Measurements from ENCODE around the gene SPINK7. TPM values are rescaled to one million over a fixed set of nuclear protein-coding genes. Genes with fewer than 3 reads are reported as not detected.
A peak's percentile ranks its signal among the peaks of the same experiment; 100 is the strongest.

SPINK7 gene
- total RNA-seq, 1 experiment from 2014 or later = not detected

- H3K4me2 ChIP-seq = peak overlapping the region; percentile 68
- no peaks in the 10 kb centered on the region for H3K27me3 ChIP-seq (ENCODE audit: insufficient read depth, low read depth)
- no peak overlapping the region; the same call in 1 of the 2 replicates for H3K4me3 ChIP-seq
- peaks cover 24% of the 10 kb centered on the region for H3K4me1 ChIP-seq (replicated peaks; ENCODE audit: insufficient read depth)
- peaks cover 17% of the 10 kb centered on the region for H3F3A ChIP-seq (ENCODE audit: insufficient read depth, low read depth)
- intact Hi-C loops (cut with micrococcal nuclease; ENCODE audit: unreplicated experiment) = loop anchor here (2.0 kb wide), 1 partner anchor 40 kb away; the partner anchor contains the start of gene FBXO38
- TF ChIP-seq CTCF (conservative IDR thresholded peaks at IDR 0.05) (no peak), EZH2 (IDR thresholded peaks at IDR 0.05; ENCODE audit: low read depth) (no peak)
- no peaks in the 10 kb centered on the region for H3K36me3 ChIP-seq (ENCODE audit: low read depth)
- H3K9me3 ChIP-seq (ENCODE audit: insufficient read depth, low read depth) = no peaks in the 10 kb centered on the region
- H3K79me2 ChIP-seq (ENCODE audit: low read depth) = no peaks in the 10 kb centered on the region
- no peak overlapping the region for H2AFZ ChIP-seq
- DNase-seq = peak in 1 of 2 experiments; percentile 74
- ChIA-PET CTCF (no interaction called here), POLR2A (ENCODE audit: unreplicated experiment) (interaction anchor here (0.7 kb wide), 1 partner anchor 654 kb away, joined by 13 read pairs; no protein-coding TSS in a partner anchor)
- H4K20me1 ChIP-seq (ENCODE audit: insufficient read depth) = no peaks in the 10 kb centered on the region
- H3K27ac ChIP-seq = peak overlapping the region; percentile 93
- H3K9me2 ChIP-seq (ENCODE audit: insufficient read depth) = no peaks in the 10 kb centered on the region
- BruUV-seq (replicated peaks) = TSS peak; percentile 82
Measured at GRCh38 chr5:148342371-148343045, 30.3 kb downstream of the SPINK7 start.

- CTCF ChIA-PET = no interaction called here
- intact Hi-C loops (cut with micrococcal nuclease; ENCODE audit: unreplicated experiment) = loop anchor here (2.0 kb wide), 1 partner anchor 40 kb away; the partner anchor contains the start of gene FBXO38
- no peaks in the 10 kb centered on the region for H3K27me3 ChIP-seq (ENCODE audit: insufficient read depth, low read depth)
- H3K27ac ChIP-seq = peak overlapping the region; percentile 93
- peak; percentile 67 to 84 for DNase-seq
- POLR2A ChIA-PET (ENCODE audit: unreplicated experiment) = interaction anchor here (0.7 kb wide), 1 partner anchor 654 kb away, joined by 13 read pairs; no protein-coding TSS in a partner anchor
- BruUV-seq (replicated peaks) = no TSS peak
- peak overlapping the region; percentile 53; the same call in 1 of the 2 replicates for H2AFZ ChIP-seq
- no peaks in the 10 kb centered on the region for H3K9me2 ChIP-seq (ENCODE audit: insufficient read depth)
- no peaks in the 10 kb centered on the region for H3K79me2 ChIP-seq (ENCODE audit: low read depth)
- H3K4me1 ChIP-seq (replicated peaks; ENCODE audit: insufficient read depth) = peaks cover 24% of the 10 kb centered on the region
- no peaks in the 10 kb centered on the region for H3K9me3 ChIP-seq (ENCODE audit: insufficient read depth, low read depth)
- H3K4me3 ChIP-seq = peak overlapping the region; percentile 33; the same call in 1 of the 2 replicates
- H3K36me3 ChIP-seq (ENCODE audit: low read depth) = no peaks in the 10 kb centered on the region
- TF ChIP-seq EZH2 (IDR thresholded peaks at IDR 0.05; ENCODE audit: low read depth) (no peak), CTCF (conservative IDR thresholded peaks at IDR 0.05) (no peak)
- peak overlapping the region; percentile 68 for H3K4me2 ChIP-seq
- peaks cover 17% of the 10 kb centered on the region for H3F3A ChIP-seq (ENCODE audit: insufficient read depth, low read depth)
- H4K20me1 ChIP-seq (ENCODE audit: insufficient read depth) = no peaks in the 10 kb centered on the region
Measured at GRCh38 chr5:148343046-148343407, 30.8 kb downstream of the SPINK7 start.

GRCh38 chr5:148343603-148344487, 31.6 kb downstream of the SPINK7 start:
- POLR2A ChIA-PET (ENCODE audit: unreplicated experiment) = no interaction called here
- H3K9me3 ChIP-seq (ENCODE audit: insufficient read depth, low read depth) = no peaks in the 10 kb centered on the region
- TF ChIP-seq CTCF (conservative IDR thresholded peaks at IDR 0.05) = no peak
- no peak for TF ChIP-seq EZH2 (IDR thresholded peaks at IDR 0.05; ENCODE audit: low read depth)
- H3K79me2 ChIP-seq (ENCODE audit: low read depth) = no peaks in the 10 kb centered on the region
- H4K20me1 ChIP-seq (ENCODE audit: insufficient read depth) = no peaks in the 10 kb centered on the region
- CTCF ChIA-PET = no interaction called here
- peaks cover 24% of the 10 kb centered on the region for H3K4me1 ChIP-seq (replicated peaks; ENCODE audit: insufficient read depth)
- intact Hi-C loops (cut with micrococcal nuclease; ENCODE audit: unreplicated experiment) = loop anchor here (2.0 kb wide), 1 partner anchor 39 kb away; the partner anchor contains the start of gene FBXO38
- H3K4me2 ChIP-seq = peak overlapping the region; percentile 68
- H3K27ac ChIP-seq = peak overlapping the region; percentile 93
- no peaks in the 10 kb centered on the region for H3K27me3 ChIP-seq (ENCODE audit: insufficient read depth, low read depth)
- DNase-seq = no peak
- H3K4me3 ChIP-seq = peak overlapping the region; percentile 33; the same call in 1 of the 2 replicates
- H3F3A ChIP-seq (ENCODE audit: insufficient read depth, low read depth) = peaks cover 17% of the 10 kb centered on the region
- peak overlapping the region; percentile 53; the same call in 1 of the 2 replicates for H2AFZ ChIP-seq
- no peaks in the 10 kb centered on the region for H3K9me2 ChIP-seq (ENCODE audit: insufficient read depth)
- H3K36me3 ChIP-seq (ENCODE audit: low read depth) = no peaks in the 10 kb centered on the region
- TSS peak; percentile 97 for BruUV-seq (replicated peaks)
